GM12873 (cell line): Measurements from ENCODE around the gene APOA5.

Source experiments
- CTCF ChIP-seq: IDR thresholded peaks from 2 replicates; pipeline ENCODE4 v1.5.1; 2012; ENCODE audit warnings: low read depth, mild to moderate bottlenecking, moderate library complexity, low read length, control low read depth; ENCODE audit not compliant: insufficient read depth; ENCODE audit errors: missing control alignments

APOA5 gene

GRCh38 chr11:116823031-116823843 is 31.6 kb upstream of the APOA5 start, which contains the start of gene APOA4:
TSS of gene APOA4 (minus strand) at chr11:116823304. CDS start at chr11:116823191, 113 bp downstream.
- no peak for TF ChIP-seq CTCF

- TF ChIP-seq CTCF = no peak
These were observed 30.9 kb upstream of the APOA5 start for GRCh38 chr11:116822575-116822974.

- TF ChIP-seq CTCF = no peak
These were observed 29.6 kb upstream of the APOA5 start for GRCh38 chr11:116821050-116821918.

DNA sequence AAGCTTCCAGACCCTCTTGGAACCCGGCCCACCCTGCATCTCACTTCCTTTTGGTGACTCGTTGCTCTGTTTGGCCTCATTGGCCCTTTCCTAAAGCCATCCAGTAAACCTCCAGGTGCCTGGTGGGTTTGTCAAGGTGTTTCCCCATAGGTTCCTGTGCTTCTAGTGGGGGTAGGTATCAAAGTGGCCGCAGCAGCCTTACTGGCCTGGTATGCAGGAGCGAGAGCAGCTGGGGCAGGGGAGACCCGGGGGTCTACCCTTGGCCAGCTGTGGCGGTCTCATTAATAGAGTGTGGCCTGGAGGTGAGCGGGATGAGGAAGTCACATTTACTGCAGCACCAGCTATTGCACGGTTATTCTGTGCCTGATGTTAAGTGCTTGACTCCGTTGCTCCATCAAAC is 27.4 kb upstream of the APOA5 start:
- TF ChIP-seq CTCF = no peak

DNA sequence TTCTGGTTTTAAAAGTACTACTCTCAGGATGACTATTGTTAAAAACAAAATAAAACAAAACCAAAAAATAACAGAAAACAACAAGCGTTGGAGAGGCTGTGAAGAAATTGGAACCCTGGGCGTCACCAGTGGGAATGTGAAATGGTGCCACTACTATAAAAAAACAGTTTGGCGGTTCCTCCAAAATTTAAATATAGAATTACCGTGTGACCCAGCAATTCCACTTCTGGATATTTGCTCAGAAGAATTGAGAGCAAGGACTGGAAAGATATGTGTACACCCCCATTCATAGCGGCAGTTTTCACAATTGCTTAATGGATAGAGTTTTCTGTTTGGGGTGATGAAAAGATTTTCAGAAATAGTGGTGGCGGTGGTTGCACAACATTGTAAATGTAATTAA is 22.8 kb upstream of the APOA5 start:
- no peak for TF ChIP-seq CTCF

- TF ChIP-seq CTCF = no peak
These were observed 22.2 kb upstream of the APOA5 start for GRCh38 chr11:116813781-116814471.
